ENCODE data around the gene RRM1. TPM values are rescaled to one million over a fixed set of nuclear protein-coding genes. Genes with fewer than 3 reads are reported as not detected.
"Not testable (repeated sequence)": the region's sequence is repeated elsewhere in the genome, so short reads cannot be mapped to it uniquely, and the experiment has no call there.

Gene RRM1
- total RNA-seq, 1 experiment from 2014 or later, result 184 TPM

DNA sequence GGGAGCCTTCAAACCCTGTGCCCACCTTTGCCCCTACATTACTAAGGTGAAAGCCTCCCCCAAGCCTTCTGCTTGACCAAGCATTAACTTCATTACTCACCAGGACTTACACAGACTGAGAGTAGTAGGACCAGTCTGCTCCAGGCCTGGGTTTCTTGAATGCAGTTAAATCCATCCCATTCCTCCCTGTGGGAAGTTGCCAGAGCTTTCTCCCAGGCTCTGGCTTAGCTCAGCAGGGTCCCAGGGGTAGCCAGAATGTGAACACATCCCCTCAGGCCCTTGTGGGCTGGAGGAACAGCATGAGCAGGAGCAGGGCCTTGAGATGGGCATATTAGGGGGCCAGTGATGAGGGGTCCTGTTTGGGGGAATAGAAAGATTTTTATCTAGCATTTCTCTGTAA, 59.9 kb downstream of the RRM1 start:
- no peak for TF ChIP-seq EZH2 (IDR thresholded peaks at IDR 0.05; ENCODE audit: borderline replicate concordance, low read depth, low read length, poor library complexity, severe bottlenecking)
- TF ChIP-seq, protein P1, sequence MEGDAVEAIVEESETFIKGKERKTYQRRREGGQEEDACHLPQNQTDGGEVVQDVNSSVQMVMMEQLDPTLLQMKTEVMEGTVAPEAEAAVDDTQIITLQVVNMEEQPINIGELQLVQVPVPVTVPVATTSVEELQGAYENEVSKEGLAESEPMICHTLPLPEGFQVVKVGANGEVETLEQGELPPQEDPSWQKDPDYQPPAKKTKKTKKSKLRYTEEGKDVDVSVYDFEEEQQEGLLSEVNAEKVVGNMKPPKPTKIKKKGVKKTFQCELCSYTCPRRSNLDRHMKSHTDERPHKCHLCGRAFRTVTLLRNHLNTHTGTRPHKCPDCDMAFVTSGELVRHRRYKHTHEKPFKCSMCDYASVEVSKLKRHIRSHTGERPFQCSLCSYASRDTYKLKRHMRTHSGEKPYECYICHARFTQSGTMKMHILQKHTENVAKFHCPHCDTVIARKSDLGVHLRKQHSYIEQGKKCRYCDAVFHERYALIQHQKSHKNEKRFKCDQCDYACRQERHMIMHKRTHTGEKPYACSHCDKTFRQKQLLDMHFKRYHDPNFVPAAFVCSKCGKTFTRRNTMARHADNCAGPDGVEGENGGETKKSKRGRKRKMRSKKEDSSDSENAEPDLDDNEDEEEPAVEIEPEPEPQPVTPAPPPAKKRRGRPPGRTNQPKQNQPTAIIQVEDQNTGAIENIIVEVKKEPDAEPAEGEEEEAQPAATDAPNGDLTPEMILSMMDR (conservative IDR thresholded peaks at IDR 0.05; ENCODE audit: low read depth, low read length), result no peak
- CTCF ChIA-PET, result no interaction called here
- H3K9me3 ChIP-seq (ENCODE audit: low read depth, low read length, poor library complexity, severe bottlenecking), result no peaks in the 10 kb centered on the region
- POLR2A ChIA-PET (ENCODE audit: low non-redundant PET), result no interaction called here
- no peak for DNase-seq (ENCODE audit: low spot score)
- no peak overlapping the region for H3K4me3 ChIP-seq (ENCODE audit: low read depth, low read length, poor library complexity, severe bottlenecking)
- no TSS peak for BruUV-seq (replicated peaks)
- no peaks in the 10 kb centered on the region for H3K27me3 ChIP-seq (replicated peaks; ENCODE audit: insufficient read depth, low read depth, low read length, poor library complexity)
- H3K36me3 ChIP-seq (ENCODE audit: insufficient read depth, low read length, poor library complexity, severe bottlenecking), result no peaks in the 10 kb centered on the region
- no peaks in the 10 kb centered on the region for H3K4me1 ChIP-seq (ENCODE audit: insufficient read depth, low read length, poor library complexity, severe bottlenecking)
- no peak overlapping the region for H3K27ac ChIP-seq (ENCODE audit: low read depth, low read length, poor library complexity, severe bottlenecking)
- intact Hi-C loops (cut with micrococcal nuclease; ENCODE audit: unreplicated experiment), result no loop called here

DNA sequence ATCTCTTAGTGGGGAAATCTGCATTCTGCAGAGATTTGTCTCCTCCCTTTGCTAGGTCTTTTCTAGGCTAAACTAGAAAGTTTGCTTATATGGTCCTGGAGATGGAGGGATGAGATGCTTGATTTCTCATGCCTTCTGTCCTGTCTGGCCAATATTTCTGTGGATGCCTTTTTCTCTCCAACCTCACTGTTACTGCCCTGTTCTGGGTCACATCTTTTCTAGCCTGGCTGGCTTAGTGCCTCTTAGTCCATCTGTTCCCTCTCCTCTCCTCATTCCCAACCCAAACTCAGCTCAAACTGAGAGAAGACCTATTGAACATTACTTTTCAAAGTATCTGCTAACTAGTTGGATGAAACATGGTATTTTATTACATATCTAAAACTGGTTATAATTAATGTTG, 62.0 kb downstream of the RRM1 start:
- no peak overlapping the region for H3K4me3 ChIP-seq (ENCODE audit: low read depth, low read length, poor library complexity, severe bottlenecking)
- no peaks in the 10 kb centered on the region for H3K4me1 ChIP-seq (ENCODE audit: insufficient read depth, low read length, poor library complexity, severe bottlenecking)
- no peaks in the 10 kb centered on the region for H3K9me3 ChIP-seq (ENCODE audit: low read depth, low read length, poor library complexity, severe bottlenecking)
- POLR2A ChIA-PET (ENCODE audit: low non-redundant PET), result no interaction called here
- CTCF ChIA-PET, result no interaction called here
- BruUV-seq (replicated peaks), result no TSS peak
- no peak overlapping the region for H3K27ac ChIP-seq (ENCODE audit: low read depth, low read length, poor library complexity, severe bottlenecking)
- intact Hi-C loops (cut with micrococcal nuclease; ENCODE audit: unreplicated experiment), result no loop called here
- TF ChIP-seq EZH2 (IDR thresholded peaks at IDR 0.05; ENCODE audit: borderline replicate concordance, low read depth, low read length, poor library complexity, severe bottlenecking), result no peak
- TF ChIP-seq, protein P1 (conservative IDR thresholded peaks at IDR 0.05; ENCODE audit: low read depth, low read length), result no peak
- no peak for DNase-seq (ENCODE audit: low spot score)
- H3K36me3 ChIP-seq (ENCODE audit: insufficient read depth, low read length, poor library complexity, severe bottlenecking), result no peaks in the 10 kb centered on the region
- H3K27me3 ChIP-seq (replicated peaks; ENCODE audit: insufficient read depth, low read depth, low read length, poor library complexity), result no peaks in the 10 kb centered on the region

DNA sequence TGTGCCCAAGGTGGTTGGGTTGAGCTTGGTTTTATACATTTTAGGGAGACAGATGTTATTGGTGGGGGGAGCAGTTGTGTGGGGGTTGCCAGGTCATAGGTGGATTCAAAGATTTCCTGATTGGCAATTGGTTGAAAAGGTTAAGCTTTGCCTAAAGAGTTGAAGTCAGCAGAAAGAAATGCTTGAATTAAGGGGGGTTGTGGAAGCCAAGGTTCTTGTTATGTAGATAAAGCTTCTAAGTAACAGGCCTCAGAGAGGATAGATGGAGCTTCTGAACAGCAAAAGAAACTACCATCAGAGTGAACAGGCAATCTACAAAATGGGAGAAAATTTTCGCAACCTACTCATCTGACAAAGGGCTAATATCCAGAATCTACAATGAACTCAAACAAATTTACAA, 64.2 kb downstream of the RRM1 start:
- H3K36me3 ChIP-seq (ENCODE audit: insufficient read depth, low read length, poor library complexity, severe bottlenecking); H3K27me3 ChIP-seq (replicated peaks; ENCODE audit: insufficient read depth, low read depth, low read length, poor library complexity); intact Hi-C loops (cut with micrococcal nuclease; ENCODE audit: unreplicated experiment); POLR2A ChIA-PET (ENCODE audit: low non-redundant PET); BruUV-seq (replicated peaks); H3K27ac ChIP-seq (ENCODE audit: low read depth, low read length, poor library complexity, severe bottlenecking); DNase-seq (ENCODE audit: low spot score); H3K4me3 ChIP-seq (ENCODE audit: low read depth, low read length, poor library complexity, severe bottlenecking); H3K4me1 ChIP-seq (ENCODE audit: insufficient read depth, low read length, poor library complexity, severe bottlenecking); H3K9me3 ChIP-seq (ENCODE audit: low read depth, low read length, poor library complexity, severe bottlenecking); CTCF ChIA-PET: not testable (repeated sequence)

DNA sequence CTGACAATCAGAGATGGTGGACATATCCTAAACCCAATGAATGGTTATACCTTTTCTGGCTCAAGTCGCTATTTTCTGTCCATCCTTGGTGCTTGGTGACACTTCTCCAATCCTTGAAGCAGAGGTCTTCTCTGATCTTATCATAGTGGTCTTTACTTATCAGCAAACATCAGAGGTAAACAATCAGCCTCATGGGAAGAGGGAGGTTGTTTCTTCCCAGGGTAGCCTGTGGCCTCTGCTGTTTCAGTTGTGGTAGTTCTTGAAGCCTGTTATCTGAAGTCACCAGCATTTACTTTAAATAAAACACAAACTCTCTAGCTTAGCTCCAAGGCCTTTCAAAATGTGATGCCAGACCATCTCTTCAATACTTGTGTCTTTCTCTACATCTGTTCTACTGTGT, 66.7 kb downstream of the RRM1 start:
- Histone ChIP-seq H3K4me1 (ENCODE audit: insufficient read depth, low read length, poor library complexity, severe bottlenecking) (no peaks in the 10 kb centered on the region), H3K4me3 (ENCODE audit: low read depth, low read length, poor library complexity, severe bottlenecking) (no peak overlapping the region), H3K27ac (ENCODE audit: low read depth, low read length, poor library complexity, severe bottlenecking) (no peak overlapping the region), H3K9me3 (ENCODE audit: low read depth, low read length, poor library complexity, severe bottlenecking) (no peaks in the 10 kb centered on the region), H3K27me3 (replicated peaks; ENCODE audit: insufficient read depth, low read depth, low read length, poor library complexity) (no peaks in the 10 kb centered on the region), H3K36me3 (ENCODE audit: insufficient read depth, low read length, poor library complexity, severe bottlenecking) (no peaks in the 10 kb centered on the region)
- POLR2A ChIA-PET (ENCODE audit: low non-redundant PET), result no interaction called here
- no TSS peak for BruUV-seq (replicated peaks)
- intact Hi-C loops (cut with micrococcal nuclease; ENCODE audit: unreplicated experiment), result no loop called here
- TF ChIP-seq, protein P1 (conservative IDR thresholded peaks at IDR 0.05; ENCODE audit: low read depth, low read length), result no peak
- no peak for TF ChIP-seq EZH2 (IDR thresholded peaks at IDR 0.05; ENCODE audit: borderline replicate concordance, low read depth, low read length, poor library complexity, severe bottlenecking)
- DNase-seq (ENCODE audit: low spot score), result no peak
- CTCF ChIA-PET, result no interaction called here

All from A673 (cell line).